B cell (primary cell): ENCODE data around the gene UPF1.

ENCODE experiments used
- EZH2 ChIP-seq: IDR thresholded peaks from 2 replicates; pipeline ENCODE4 v1.6.1; 2012; ENCODE audit warnings: borderline replicate concordance, low read depth, mild to moderate bottlenecking, moderate library complexity, low read length; ENCODE audit not compliant: insufficient read depth, poor library complexity, severe bottlenecking
- TF ChIP-seq, protein P1 (sequence below): fragments of 200-600 bp; IDR thresholded peaks from one replicate; pipeline ENCODE4 v1.8.0; 2022; ENCODE audit warnings: antibody characterized with exemption, mild to moderate bottlenecking

DNA sequence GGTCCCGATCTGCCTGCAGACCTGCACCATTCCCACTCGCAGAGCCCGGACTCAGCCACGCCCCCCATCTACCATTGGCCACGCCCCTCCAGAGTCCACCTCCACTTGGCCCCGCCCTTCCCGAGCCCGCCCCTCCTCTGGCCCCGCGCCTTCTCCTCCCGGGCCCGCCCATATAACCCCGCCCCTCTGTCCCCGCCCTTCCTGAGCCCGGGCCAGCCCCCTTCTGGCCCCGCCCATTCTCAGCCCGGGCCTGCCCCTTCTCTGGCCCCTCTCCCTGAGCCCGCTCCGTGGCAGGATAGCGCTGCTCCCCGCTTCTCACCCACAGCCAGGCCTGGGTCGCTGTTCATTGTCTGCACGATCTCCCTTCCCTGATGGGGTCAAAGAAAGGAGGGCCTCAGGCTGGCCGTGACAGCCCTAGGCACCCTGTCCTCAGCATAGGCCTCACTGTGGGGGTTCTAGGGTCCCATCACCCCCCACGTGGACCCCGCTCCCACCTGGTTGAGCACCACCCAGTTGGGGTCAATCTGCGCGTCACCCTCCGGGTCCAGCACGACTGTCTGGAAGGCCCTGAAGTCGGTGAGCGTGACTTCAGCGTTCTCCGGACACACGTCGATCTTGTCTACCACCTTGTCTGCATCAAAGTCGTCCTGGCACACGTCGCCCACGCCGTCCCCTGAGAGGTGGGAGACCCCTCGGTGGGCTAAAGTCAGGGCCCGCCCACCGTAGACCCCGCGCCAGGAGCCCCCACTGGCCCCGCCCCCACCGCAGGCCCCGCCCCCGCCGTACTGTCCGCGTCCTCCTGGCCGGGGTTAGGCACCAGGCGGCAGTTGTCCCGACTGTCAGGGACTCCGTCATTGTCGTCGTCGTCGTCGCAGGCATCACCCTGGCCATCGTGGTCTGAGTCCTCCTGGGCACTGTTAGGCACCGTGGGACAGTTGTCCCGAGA, 46.3 kb upstream of the UPF1 start:
- TF ChIP-seq, protein P1, sequence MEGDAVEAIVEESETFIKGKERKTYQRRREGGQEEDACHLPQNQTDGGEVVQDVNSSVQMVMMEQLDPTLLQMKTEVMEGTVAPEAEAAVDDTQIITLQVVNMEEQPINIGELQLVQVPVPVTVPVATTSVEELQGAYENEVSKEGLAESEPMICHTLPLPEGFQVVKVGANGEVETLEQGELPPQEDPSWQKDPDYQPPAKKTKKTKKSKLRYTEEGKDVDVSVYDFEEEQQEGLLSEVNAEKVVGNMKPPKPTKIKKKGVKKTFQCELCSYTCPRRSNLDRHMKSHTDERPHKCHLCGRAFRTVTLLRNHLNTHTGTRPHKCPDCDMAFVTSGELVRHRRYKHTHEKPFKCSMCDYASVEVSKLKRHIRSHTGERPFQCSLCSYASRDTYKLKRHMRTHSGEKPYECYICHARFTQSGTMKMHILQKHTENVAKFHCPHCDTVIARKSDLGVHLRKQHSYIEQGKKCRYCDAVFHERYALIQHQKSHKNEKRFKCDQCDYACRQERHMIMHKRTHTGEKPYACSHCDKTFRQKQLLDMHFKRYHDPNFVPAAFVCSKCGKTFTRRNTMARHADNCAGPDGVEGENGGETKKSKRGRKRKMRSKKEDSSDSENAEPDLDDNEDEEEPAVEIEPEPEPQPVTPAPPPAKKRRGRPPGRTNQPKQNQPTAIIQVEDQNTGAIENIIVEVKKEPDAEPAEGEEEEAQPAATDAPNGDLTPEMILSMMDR = no peak
- no peak for TF ChIP-seq EZH2
